Measurements from ENCODE around the gene GLDN.

GLDN gene

DNA sequence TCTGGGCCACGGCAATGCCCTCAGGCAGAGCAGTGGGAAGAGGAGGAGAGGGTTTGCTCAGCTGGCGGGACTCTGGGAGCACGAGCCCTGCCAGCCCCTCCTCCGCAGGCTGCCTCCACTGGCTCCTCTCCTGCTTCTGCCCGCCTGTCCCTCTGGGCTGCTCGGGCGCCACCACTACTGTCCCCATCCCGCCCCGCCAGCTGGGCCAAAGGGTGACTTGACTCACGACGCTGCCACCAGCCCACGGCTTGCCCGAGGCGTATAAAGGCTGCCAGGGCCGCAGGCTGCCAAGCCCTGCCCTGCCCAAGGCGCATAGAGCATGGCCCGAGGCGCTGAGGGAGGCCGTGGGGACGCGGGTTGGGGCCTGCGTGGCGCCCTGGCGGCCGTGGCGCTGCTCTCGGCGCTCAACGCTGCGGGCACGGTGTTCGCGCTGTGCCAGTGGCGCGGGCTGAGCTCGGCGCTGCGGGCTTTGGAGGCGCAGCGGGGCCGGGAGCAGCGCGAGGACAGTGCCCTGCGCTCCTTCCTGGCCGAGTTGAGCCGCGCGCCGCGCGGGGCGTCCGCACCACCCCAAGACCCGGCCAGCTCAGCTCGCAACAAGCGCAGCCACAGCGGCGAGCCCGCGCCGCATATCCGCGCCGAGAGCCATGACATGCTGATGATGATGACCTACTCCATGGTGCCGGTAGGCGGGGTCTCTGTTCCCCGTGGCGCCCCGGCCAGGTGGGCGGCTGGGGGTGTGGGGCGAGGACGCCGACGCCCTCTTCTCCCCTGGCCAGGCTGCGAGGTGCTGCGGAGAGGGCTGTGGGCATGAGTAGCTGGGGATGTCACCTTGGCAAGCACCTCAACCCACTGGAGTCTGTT, at the start of gene GLDN:
TSS of gene GLDN (plus strand) at position 290 of the 861 bp plus-strand sequence. CDS start at position 320, 30 bp downstream.
- H3K4me3 Mint-ChIP-seq, result no peak within 1 kb of the TSS
- DNase-seq (ENCODE audit: low spot score), result no peak
- H3K27me3 Mint-ChIP-seq (ENCODE audit: low read depth), result peaks cover 52% of the 10 kb centered on the region
- no peaks in the 10 kb centered on the region for H3K4me1 Mint-ChIP-seq (ENCODE audit: low read depth)
- H3K27ac Mint-ChIP-seq, result no peak within 1 kb of the TSS
- H3K36me3 Mint-ChIP-seq (ENCODE audit: low read depth), result no peaks in the 10 kb centered on the region
- H3K9me3 Mint-ChIP-seq, result no peaks in the 10 kb centered on the region

DNA sequence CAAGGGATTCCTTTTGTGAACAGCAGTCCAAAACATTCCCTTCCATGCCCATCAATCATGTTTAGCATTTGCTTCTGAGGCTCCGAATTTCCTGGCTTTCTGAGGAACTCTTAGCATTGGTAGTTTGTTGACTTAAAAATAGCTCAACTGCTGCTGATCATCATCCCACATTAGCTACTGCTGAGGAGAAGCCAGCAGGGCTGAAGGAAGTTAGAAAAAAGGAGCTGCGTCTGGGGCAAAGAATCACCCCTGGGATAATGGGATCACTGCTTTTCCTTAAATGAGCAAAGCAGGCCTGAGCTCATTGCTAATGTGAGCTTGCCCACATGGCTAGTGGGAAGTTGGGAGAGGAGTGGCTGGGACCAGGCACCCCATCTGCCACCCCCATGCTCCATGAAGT, 42.8 kb upstream of the GLDN start:
- peaks cover 5% of the 10 kb centered on the region for H3K27me3 Mint-ChIP-seq (ENCODE audit: low read depth)
- H3K4me1 Mint-ChIP-seq (ENCODE audit: low read depth), result no peaks in the 10 kb centered on the region
- H3K9me3 Mint-ChIP-seq, result no peaks in the 10 kb centered on the region
- H3K4me3 Mint-ChIP-seq, result no peak overlapping the region
- DNase-seq (ENCODE audit: low spot score), result no peak
- H3K36me3 Mint-ChIP-seq (ENCODE audit: low read depth), result no peaks in the 10 kb centered on the region
- H3K27ac Mint-ChIP-seq, result no peak overlapping the region

- Mint-ChIP-seq H3K9me3 (no peaks in the 10 kb centered on the region), H3K27ac (no peak overlapping the region), H3K4me1 (ENCODE audit: low read depth) (no peaks in the 10 kb centered on the region), H3K36me3 (ENCODE audit: low read depth) (no peaks in the 10 kb centered on the region), H3K27me3 (ENCODE audit: low read depth) (peaks cover 10% of the 10 kb centered on the region), H3K4me3 (no peak overlapping the region)
- no peak for DNase-seq (ENCODE audit: low spot score)
Observed at GRCh38 chr15:51299187-51300015, 42.1 kb upstream of the GLDN start.

DNA sequence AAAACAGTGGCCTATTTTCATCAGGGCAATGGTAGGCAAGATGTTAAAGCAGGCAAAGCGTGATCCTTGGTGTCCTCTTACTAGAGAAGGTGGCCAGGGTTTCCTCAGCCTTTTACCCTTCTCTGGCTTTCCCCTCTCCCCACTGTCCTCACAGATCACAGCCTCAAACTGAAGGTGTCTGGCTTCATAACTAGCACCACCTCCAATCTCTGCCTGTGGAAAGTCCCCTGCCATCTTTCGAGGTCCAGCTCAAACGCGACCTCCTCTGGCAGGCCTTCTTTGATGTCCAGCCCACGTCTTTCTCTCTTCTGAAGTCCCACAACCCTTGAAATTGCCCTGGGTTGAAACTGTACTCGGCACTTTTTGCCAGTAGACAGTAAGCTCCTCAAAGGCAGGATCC, 39.0 kb upstream of the GLDN start:
- no peaks in the 10 kb centered on the region for H3K36me3 Mint-ChIP-seq (ENCODE audit: low read depth)
- no peak overlapping the region for H3K4me3 Mint-ChIP-seq
- peaks cover 13% of the 10 kb centered on the region for H3K27me3 Mint-ChIP-seq (ENCODE audit: low read depth)
- H3K27ac Mint-ChIP-seq, result no peak overlapping the region
- no peaks in the 10 kb centered on the region for H3K4me1 Mint-ChIP-seq (ENCODE audit: low read depth)
- H3K9me3 Mint-ChIP-seq, result no peaks in the 10 kb centered on the region
- DNase-seq (ENCODE audit: low spot score), result no peak

GRCh38 chr15:51303462-51303980, 37.9 kb upstream of the GLDN start:
- no peak for DNase-seq (ENCODE audit: low spot score)
- Mint-ChIP-seq H3K4me1 (ENCODE audit: low read depth) (no peaks in the 10 kb centered on the region), H3K9me3 (no peaks in the 10 kb centered on the region), H3K4me3 (no peak overlapping the region), H3K27me3 (ENCODE audit: low read depth) (peaks cover 16% of the 10 kb centered on the region), H3K27ac (no peak overlapping the region), H3K36me3 (ENCODE audit: low read depth) (no peaks in the 10 kb centered on the region)

- Mint-ChIP-seq H3K27me3 (ENCODE audit: low read depth) (peaks cover 21% of the 10 kb centered on the region), H3K4me3 (no peak overlapping the region), H3K9me3 (no peaks in the 10 kb centered on the region), H3K4me1 (ENCODE audit: low read depth) (no peaks in the 10 kb centered on the region), H3K36me3 (ENCODE audit: low read depth) (no peaks in the 10 kb centered on the region), H3K27ac (no peak overlapping the region)
- no peak for DNase-seq (ENCODE audit: low spot score)
Observed at GRCh38 chr15:51307325-51307724, 34.1 kb upstream of the GLDN start.

GRCh38 chr15:51307811-51308210, 33.6 kb upstream of the GLDN start:
- Mint-ChIP-seq H3K27ac (no peak overlapping the region), H3K4me3 (no peak overlapping the region), H3K36me3 (ENCODE audit: low read depth) (no peaks in the 10 kb centered on the region)

GRCh38 chr15:51310064-51310463, 31.4 kb upstream of the GLDN start:
- H3K4me1 Mint-ChIP-seq (ENCODE audit: low read depth), result no peaks in the 10 kb centered on the region
- no peak overlapping the region for H3K27ac Mint-ChIP-seq
- no peak overlapping the region for H3K4me3 Mint-ChIP-seq
- no peaks in the 10 kb centered on the region for H3K36me3 Mint-ChIP-seq (ENCODE audit: low read depth)
- DNase-seq (ENCODE audit: low spot score), result no peak
- peaks cover 11% of the 10 kb centered on the region for H3K27me3 Mint-ChIP-seq (ENCODE audit: low read depth)
- H3K9me3 Mint-ChIP-seq, result no peaks in the 10 kb centered on the region

More at GRCh38 chr15:51307811-51308210, 33.6 kb upstream of the GLDN start:
- H3K27me3 Mint-ChIP-seq (ENCODE audit: low read depth), result peaks cover 21% of the 10 kb centered on the region
- H3K9me3 Mint-ChIP-seq, result no peaks in the 10 kb centered on the region
- no peaks in the 10 kb centered on the region for H3K4me1 Mint-ChIP-seq (ENCODE audit: low read depth)
- DNase-seq (ENCODE audit: low spot score), result no peak

DNA sequence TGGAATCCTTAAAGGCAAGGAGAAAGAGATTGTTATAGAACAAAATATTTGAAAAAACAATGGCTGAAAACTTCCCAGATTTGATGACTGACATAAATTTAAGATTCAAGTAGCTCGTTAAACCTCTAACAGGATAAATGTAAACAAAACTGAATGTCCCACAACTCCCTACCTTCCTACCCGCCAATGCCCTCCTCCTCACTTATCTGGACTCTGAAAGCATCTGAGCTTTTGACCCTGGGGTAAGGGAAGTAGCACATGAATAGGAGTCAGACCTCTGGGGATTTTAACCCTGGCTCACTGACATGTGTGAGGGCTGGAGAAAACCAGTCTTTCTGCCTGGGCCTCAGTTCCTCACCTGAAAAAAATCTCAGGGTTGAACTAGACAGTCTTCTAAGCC, 29.9 kb upstream of the GLDN start:
- Mint-ChIP-seq H3K9me3 (no peaks in the 10 kb centered on the region), H3K36me3 (ENCODE audit: low read depth) (no peaks in the 10 kb centered on the region), H3K4me1 (ENCODE audit: low read depth) (no peaks in the 10 kb centered on the region)

DNA sequence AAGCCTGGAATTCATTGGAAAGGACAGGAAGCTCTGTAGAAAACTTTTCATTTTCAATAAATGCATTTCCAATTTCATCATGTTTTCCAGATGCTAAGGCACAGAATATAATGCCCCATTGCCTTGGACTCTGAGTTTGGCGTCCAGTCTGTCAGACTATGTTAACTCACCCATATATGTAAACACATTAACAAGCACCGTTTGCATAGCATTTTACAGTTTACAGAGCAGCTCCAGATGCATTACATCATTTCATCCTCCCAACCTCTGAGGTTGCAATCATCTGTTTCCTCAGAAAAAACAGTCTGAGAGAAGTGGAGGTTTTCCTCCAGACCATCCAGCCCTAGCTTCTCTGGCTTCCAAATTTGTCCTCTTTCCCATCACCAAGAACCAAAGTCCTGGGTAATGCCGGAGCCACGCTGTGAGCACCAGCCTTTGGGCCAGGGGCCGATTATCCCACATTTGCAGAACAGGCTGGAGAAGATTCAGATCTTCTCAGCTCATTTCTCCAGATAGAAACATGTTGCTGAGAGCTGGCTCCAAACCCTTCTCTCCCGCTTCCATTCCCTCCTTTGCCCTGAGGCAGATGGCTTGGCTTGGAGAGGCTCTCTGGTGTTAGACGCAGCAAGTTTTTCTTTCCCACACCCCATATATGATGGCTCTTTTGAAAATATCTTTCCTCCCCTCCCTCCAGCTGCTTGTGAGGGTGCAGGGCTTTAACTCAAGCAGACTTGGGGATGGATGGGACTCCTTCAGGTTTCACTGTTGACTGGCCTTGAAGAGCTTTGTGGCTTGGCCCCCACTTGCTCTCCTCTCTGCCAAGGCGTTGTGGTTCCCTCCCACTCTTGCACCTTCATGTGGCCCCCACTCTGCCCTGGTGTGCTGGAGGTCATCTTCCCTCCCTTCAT, 29.0 kb upstream of the GLDN start:
- DNase-seq (ENCODE audit: low spot score), result no peak
- no peaks in the 10 kb centered on the region for H3K9me3 Mint-ChIP-seq
- H3K27me3 Mint-ChIP-seq (ENCODE audit: low read depth), result peaks cover 8% of the 10 kb centered on the region
- no peak overlapping the region for H3K4me3 Mint-ChIP-seq
- no peaks in the 10 kb centered on the region for H3K36me3 Mint-ChIP-seq (ENCODE audit: low read depth)
- no peak overlapping the region for H3K27ac Mint-ChIP-seq
- H3K4me1 Mint-ChIP-seq (ENCODE audit: low read depth), result no peaks in the 10 kb centered on the region

More for the DNA sequence above, 29.9 kb upstream of the GLDN start:
- H3K4me3 Mint-ChIP-seq, result no peak overlapping the region
- H3K27me3 Mint-ChIP-seq (ENCODE audit: low read depth), result peaks cover 11% of the 10 kb centered on the region
- no peak for DNase-seq (ENCODE audit: low spot score)
- no peak overlapping the region for H3K27ac Mint-ChIP-seq

GRCh38 chr15:51313074-51313393, 28.4 kb upstream of the GLDN start:
- Mint-ChIP-seq H3K9me3 (no peaks in the 10 kb centered on the region), H3K4me3 (no peak overlapping the region)

DNA sequence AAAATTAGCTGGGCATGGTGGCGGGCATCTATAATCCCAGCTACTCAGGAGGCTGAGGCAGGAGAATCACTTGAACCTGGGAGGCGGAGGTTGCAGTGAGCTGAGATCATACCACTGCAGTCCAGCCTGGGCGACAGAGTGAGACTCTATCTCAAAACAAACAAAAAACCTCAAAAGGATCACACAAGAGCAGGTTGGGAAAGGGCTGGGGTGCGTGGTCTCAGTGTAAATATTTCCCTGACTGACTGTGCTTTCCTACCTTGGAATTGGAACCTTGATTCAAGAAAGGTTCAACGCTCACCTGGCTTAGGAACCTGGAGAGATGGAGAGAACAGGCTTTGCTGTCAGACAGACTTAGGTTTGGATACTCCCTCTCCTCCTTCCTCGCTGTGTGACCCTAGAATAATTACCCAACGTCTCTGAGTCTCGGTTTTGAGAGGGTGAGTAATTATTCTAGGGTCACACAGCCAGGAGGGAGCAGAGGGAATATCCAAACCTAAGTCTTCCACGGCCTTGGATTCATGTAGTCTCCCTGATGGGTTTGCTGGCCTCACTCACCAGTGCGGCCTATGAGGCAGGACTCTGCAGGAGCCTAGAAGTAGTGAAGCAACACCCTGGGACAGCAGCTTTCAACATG, 27.7 kb upstream of the GLDN start:
- no peak for DNase-seq (ENCODE audit: low spot score)
- Mint-ChIP-seq H3K9me3 (no peaks in the 10 kb centered on the region), H3K27ac (no peak overlapping the region), H3K4me3 (no peak overlapping the region), H3K4me1 (ENCODE audit: low read depth) (no peaks in the 10 kb centered on the region), H3K27me3 (ENCODE audit: low read depth) (peaks cover 5% of the 10 kb centered on the region), H3K36me3 (ENCODE audit: low read depth) (no peaks in the 10 kb centered on the region)

More at GRCh38 chr15:51313074-51313393, 28.4 kb upstream of the GLDN start:
- Mint-ChIP-seq H3K27ac (no peak overlapping the region), H3K4me1 (ENCODE audit: low read depth) (no peaks in the 10 kb centered on the region), H3K36me3 (ENCODE audit: low read depth) (no peaks in the 10 kb centered on the region), H3K27me3 (ENCODE audit: low read depth) (peaks cover 8% of the 10 kb centered on the region)
- no peak for DNase-seq (ENCODE audit: low spot score)

All from T-helper 2 cell treated with Interferon-gamma antibody and Interleukin-4, amounts not matched to agents 5 μg/mL and 100 μg/mL, for 36 hours (primary cell).